Dermis lymphatic vessel endothelial cell (primary cell): ENCODE measurements around the gene CST9. TPM values are rescaled to one million over a fixed set of nuclear protein-coding genes. Genes with fewer than 3 reads are reported as not detected.

Source experiments
- total RNA-seq: library from RNA; depleted of rRNA; stranded (reverse); fragments of >200 nt; gene quantifications from 2 replicates; pipeline ENCODE4 v1.2.1, GENCODE V29; 2014

Gene CST9, protein sequence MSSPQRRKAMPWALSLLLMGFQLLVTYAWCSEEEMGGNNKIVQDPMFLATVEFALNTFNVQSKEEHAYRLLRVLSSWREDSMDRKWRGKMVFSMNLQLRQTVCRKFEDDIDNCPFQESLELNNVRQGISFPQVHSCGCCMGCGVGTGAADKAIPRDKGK
- total RNA-seq: not detected in 2 replicates

GRCh38 chr20:23605867-23606651 lies at the start of gene CST9:
CST9 (minus strand) TSS chr20:23605917; CDS start chr20:23605864, 53 bp downstream.

GRCh38 chr20:23637282-23638221 lies 31.8 kb upstream of the CST9 start, which contains the start of gene CST3:
CST3 (minus strand) TSS chr20:23637955; CDS start chr20:23637862, 93 bp downstream.

DNA sequence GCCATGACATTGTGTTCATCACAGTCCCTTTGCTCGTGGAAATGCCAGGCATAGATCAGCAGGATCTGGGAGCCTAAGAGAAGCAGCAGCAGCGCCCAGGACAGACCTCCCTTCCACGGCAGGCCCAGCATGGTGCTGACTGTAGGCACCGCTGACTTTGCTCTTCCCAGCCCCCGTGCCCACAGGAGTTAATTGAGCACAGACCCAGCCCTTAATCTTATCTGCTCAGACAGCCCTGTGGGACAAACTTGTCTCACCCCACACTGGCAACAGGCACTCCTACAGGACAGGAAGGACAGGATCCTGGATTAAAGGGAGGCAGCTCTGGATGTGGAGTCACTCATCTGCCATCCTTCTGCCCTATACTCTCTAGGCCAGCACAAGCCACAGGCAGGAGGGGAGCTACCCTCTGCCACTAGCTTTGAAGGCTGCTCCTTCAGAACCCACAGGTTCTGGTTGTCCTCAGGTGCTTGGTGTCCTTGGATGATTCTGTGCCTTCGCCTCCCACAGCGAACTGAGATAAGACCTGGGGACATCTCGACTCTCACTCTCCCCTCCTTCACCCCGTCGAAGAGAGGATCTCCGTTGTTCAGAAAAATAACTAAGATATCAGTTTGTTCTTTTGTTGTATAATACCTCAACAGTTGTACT lies 37.3 kb downstream of the CST9 start, which contains the start of gene CST9L:
CST9L (minus strand) TSS at position 165 of the 651 bp plus-strand sequence; CDS start at position 131, 34 bp downstream.

Other genes starting within 250 kb of the CST9 start
- gene GZF1, start 243.7 kb downstream of the CST9 start, total RNA-seq: 17.0 and 20.0 TPM in 2 replicates
- 5.9 and 6.4 TPM in 2 replicates for gene NAPB, start 184.4 kb downstream of the CST9 start, total RNA-seq
- not detected in 2 replicates for gene CSTL1, start 166.2 kb downstream of the CST9 start, total RNA-seq
- gene CST11, start 153.0 kb downstream of the CST9 start, total RNA-seq: not detected in 2 replicates
- not detected in 2 replicates for gene CST8, start 114.8 kb downstream of the CST9 start, total RNA-seq
- gene CST9L, start 37.4 kb downstream of the CST9 start, total RNA-seq: not detected in 2 replicates
- 132 and 141 TPM in 2 replicates for gene CST3, start 32.0 kb upstream of the CST9 start, total RNA-seq
- not detected in 2 replicates for gene CST4, start 83.1 kb upstream of the CST9 start, total RNA-seq
- not detected in 2 replicates for gene CST1, start 145.0 kb upstream of the CST9 start, total RNA-seq
- not detected in 2 replicates for gene CST2, start 220.8 kb upstream of the CST9 start, total RNA-seq